GM08714 (cell line): ENCODE measurements around the gene NPAS3.

ENCODE experiments used
- H3K4me3 ChIP-seq: fragments of 200-500 bp; sonication (Bioruptor generic); 2 replicates; pipeline ENCODE4 v1.5.1; 2014; ENCODE audit warnings: mild to moderate bottlenecking, low read length, inconsistent platforms
- ZNF274 ChIP-seq: IDR thresholded peaks from 2 replicates; pipeline ENCODE4 v1.6.1; 2012; ENCODE audit warnings: mild to moderate bottlenecking, low read depth, low read length

The NPAS3 gene

DNA sequence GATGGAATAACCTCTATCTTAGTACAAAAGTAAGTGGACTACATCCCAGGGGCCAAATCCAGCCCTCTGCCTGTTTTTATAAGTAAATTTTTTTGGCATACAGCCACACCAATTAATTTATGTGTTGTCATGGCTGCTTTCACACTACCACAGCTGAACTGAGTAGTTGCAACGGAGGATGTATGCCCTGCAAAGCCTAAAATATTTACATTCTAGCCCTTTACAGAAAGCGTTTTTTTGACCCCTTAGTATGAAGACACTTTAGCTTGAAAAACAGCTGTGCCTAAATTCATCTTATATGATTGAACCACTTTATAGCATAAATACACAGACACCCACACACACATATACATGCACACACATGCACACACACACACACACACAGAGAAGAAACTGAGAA lies 510.6 kb downstream of the NPAS3 start:
- H3K4me3 ChIP-seq = no peak overlapping the region
- TF ChIP-seq ZNF274 = no peak

DNA sequence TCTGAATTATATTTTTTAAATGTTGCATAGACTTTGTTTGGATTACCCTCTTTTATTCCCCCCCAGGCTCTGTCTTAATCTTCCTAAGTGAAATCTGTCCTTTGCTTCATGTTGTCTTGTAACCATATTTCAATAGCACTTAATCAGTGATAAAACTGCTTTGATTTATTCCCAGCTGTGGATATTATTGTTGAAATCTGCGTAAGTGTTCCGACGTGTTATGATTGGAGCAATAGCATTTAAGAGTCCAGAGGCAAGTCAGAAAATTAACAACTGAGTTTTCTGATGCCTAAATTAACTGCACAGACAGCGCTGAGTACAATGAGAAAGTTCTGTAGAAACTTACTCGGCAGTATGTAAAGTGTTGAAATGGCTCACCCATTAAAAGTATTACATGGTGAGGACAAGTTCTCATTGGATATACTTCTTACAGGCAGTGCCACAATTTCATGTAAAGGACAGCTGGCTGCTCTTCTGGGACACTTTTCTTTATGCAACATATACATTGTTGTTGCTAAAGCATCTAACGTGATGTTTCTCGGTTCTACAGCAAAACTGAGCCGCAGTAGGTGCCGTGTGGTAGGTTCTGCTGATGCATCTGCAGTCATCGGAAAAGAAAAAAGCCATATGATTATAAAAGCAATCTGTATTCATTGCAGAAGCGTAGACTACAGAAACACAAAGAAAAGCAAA lies 511.2 kb downstream of the NPAS3 start:
- no peak for TF ChIP-seq ZNF274
- H3K4me3 ChIP-seq = no peak overlapping the region

DNA sequence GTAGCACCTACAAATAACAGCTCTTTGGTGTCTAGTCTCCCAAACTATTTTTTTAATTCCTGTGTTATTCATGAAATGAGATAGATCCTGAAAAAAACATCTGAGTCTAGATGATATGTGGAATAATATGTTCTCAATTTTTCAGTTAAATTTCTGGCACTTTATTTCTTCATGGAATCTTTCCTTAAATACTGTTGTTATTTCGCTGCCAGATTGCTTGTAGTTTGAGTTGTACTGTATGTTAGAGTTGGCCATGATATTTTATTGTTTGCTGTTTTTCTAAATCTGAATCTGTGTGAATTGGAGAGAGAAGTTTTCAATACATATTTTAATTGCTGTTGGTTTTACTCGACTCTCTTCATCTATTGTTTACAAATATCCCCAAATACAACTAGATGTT lies 511.7 kb downstream of the NPAS3 start:
- no peak overlapping the region for H3K4me3 ChIP-seq
- no peak for TF ChIP-seq ZNF274

DNA sequence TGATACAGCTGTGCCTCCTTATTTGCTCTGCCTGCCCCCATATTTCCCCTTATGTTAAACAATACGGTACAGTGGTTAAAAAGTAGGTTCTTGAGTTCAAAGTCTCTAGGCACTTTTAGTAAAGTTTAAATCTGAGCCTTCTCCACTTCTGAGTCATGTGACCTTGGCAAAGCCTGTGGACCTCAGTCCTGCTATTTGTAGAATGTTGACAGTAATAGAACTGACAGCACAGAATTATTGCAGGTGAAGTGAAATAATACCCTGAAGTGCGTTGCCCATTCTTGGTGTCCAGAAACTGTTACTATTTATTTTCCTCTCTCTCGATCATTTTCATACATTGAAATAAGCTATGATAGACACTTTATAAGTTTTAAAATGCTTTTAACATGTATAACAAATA lies 512.5 kb downstream of the NPAS3 start:
- H3K4me3 ChIP-seq = no peak overlapping the region
- no peak for TF ChIP-seq ZNF274

DNA sequence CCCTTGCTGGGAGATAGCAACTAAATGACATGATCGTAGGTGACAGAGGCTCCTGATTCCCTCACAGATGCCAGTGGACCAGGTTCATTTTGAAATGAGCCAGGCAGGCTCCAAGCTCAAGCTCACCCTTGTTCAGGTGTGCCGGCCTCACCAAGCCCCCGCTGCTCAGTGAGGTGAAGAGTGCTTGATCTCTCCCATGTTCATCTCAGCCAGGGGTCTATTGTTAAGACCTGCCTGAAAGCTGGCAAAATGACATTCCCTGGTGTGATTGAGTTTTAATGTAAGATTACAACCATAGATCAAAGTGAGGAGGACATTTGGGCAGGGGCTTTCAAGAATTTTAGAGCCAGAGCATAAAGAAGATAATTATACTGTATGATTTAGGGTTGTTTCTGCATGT lies 514.3 kb downstream of the NPAS3 start:
- no peak for TF ChIP-seq ZNF274
- H3K4me3 ChIP-seq = no peak overlapping the region

DNA sequence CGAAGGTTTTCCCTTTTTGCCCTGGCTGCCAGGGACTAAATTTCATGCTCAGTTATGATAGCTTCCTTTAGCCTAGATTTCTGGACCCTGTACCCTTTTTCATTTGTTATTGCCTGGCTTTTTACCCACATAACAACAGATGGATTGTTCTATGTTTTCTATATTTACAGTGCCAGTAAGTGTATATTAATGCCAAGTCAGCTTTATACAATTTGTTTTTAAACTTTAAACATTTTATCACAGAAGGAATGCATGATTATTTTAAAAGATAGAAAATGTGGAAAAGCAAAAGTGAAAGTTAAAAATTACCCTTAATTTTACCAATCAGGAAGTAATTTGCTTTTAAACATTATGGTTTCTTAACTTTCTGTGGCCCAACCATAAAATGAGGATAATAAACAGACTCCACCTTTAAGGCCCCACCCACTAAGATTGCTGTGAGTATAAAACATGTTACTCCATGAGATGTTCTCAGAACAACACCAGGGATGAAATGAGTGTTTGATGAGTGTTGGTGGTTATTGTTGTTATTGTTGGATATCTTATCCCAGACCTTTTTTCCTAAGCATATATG lies 515.4 kb downstream of the NPAS3 start:
- no peak for TF ChIP-seq ZNF274
- no peak overlapping the region for H3K4me3 ChIP-seq

DNA sequence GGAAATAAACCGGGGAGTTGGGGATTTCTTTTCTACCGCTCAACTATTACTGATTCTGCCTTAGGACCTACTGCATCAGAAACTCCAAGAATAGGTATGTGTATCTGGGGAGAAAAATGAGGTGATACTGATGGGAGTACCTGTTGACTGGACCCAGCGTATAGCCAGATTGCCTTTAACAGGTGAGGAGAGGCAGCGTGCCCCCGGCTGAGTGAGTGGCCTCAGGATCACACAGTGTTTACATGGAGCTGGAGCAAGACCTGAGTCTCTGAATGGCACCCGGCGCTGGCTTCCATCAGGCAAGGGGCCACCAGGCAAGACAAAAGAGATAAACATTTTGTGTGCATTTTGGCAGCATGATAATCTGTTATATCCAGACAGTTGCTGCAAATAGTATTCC lies 516.0 kb downstream of the NPAS3 start:
- no peak for TF ChIP-seq ZNF274
- H3K4me3 ChIP-seq = no peak overlapping the region

DNA sequence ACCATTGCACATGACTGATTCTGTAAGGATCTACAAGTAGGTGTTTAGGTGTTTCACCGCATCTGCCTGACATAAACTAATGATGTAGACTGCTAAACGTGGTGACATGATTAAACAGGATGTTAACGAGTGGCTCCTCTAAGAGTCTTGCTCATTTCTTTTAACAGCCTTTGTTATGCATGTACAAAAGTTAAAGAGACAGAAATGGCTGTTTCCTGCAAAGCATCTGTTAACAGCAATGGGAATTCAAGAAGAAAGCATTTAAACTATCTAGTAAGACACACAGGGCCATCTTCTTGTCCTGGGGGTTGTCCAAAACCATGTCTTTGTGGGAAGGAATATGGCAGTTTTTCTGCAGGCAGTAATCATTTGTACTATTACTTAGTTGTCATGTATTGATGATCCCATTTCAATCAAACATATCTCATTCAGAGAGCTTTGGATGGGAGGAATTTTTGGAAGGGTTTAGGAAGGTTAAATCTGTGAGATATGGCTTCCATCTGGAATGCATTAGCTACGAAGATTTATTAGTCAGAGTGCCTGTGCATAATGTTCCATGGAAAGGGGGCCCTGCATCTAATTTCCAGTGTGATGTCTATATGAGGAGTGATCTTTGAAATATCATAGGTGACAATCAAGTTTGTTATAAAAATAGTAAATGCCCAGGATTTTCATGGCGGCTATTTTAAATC lies 517.1 kb downstream of the NPAS3 start:
- H3K4me3 ChIP-seq = no peak overlapping the region
- no peak for TF ChIP-seq ZNF274

DNA sequence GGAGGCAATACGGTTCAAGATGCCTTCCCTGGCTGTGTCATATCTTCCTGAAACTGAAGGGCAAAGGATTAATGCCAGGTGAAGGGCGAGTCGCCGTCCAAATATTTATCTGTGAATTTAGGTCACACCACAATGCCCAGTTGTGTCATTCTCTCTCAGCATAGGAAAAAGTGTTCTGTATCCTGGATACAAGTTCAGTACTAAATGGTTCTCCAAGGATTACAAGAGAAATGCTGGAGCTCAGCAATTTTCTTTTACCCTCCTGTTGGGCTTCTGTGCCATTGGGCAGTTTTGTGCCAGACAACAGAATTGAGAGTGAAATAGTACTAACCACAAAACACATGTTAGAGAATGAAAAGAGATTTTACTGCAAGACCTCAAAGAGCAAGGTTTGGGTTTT lies 518.3 kb downstream of the NPAS3 start:
- no peak for TF ChIP-seq ZNF274
- no peak overlapping the region for H3K4me3 ChIP-seq

DNA sequence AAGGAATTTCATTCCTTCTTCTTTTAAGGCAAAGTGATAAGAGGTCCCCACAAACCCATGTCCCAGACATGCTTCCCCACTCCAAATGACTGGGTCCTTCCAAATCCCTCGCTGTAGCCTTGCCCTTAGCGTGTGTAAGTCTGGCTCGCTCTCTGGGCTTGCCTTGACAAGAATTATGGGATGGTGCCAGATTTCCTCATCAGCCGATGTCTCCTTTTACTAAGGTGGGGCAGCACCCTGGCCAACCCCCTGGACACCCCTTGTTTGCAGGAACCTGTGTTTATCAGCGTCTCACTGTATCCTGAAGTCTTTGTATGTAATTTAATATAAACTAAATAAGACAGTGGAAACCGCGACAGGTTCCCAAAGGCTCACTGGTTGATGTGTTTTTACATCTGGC lies 518.9 kb downstream of the NPAS3 start:
- H3K4me3 ChIP-seq = no peak overlapping the region
- TF ChIP-seq ZNF274 = no peak

DNA sequence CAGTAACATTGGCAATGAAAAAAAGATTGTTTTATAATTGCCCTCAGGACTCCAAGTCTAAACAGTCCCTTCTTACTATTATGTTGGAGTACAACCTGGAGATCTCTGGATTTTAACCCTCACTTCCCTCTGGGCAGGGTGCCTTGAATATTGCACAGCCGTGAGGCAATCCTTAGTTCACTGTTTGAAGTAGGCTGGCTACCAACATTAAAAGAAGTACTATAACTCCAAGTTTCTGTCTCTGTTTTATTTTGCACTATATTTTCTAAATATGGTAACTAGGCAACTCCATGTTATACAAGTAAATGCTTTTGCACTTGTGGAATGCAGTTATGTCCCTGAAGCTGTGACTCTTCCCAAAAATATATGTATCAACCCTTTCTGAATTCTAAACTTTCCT lies 521.5 kb downstream of the NPAS3 start:
- H3K4me3 ChIP-seq = no peak overlapping the region
- no peak for TF ChIP-seq ZNF274

DNA sequence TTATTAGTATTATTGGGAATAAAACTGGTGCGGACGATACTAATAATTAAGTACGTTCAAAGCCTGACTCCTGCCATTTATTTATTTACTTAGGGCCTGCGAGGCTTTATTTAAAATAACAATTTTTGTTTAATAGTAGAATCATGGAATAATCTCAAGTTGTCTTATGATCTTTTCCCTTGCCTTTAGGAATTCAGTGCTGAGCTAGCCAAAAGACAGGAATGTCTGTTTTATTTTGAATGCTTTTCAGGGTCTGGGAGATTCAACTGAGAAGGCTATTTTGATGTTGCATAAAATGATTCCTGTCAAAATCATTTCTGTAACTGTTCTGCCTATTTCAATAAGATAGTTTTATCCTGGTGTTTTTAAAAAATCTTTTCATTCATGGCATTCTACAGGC lies 522.4 kb downstream of the NPAS3 start:
- H3K4me3 ChIP-seq = no peak overlapping the region
- TF ChIP-seq ZNF274 = no peak

DNA sequence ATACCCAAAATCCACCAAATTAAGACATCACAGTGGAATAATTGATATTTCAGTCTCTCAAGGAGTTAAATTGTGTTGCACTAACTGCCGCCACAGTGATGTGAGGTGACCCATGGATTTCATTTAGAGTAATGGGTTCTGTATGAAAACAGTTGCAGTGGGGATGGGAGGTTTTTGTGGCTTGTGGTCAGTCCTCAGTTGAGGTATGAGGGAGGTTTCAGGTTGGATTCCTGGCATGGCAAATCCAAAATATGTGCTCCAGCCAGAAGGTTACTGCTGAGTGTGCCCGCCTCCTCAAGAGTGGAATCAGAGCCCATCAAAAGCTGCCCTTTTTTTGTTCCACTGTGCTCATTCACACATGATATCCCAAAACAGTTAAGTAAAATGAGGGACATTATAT lies 525.1 kb downstream of the NPAS3 start:
- no peak overlapping the region for H3K4me3 ChIP-seq
- no peak for TF ChIP-seq ZNF274

DNA sequence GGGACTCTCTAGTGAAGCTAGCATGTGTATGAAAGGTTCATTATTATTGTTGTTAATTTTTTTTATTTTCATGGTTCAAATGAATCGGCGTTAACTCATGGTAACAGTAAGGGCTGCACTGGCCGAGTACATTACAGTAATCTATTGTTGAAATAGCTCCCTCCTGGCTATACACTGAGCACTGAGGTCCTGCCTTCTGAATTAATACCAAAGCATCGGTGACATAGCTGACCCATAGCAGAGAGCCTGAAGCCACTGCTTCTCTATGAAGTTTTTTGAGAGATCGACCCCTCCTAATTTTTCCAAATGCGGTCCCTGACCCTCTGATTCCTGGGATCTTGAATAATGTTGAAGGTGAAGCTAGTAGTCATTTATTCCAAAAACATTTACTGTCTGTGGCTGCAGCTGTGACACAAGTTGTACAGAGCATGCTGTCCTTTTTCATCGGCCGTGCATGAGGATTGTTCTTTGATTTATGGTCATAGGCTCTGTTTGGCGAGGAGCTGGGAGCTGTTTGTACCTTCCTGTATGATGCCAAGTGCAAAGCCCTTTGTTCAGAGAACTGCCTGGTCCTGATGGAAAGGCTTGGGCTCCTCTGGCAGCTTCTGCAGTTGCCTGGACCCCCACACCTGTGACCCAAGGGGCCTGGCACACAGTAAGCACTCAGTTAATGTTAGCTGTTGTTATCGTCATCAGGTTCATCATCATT lies 525.7 kb downstream of the NPAS3 start:
- H3K4me3 ChIP-seq = no peak overlapping the region

DNA sequence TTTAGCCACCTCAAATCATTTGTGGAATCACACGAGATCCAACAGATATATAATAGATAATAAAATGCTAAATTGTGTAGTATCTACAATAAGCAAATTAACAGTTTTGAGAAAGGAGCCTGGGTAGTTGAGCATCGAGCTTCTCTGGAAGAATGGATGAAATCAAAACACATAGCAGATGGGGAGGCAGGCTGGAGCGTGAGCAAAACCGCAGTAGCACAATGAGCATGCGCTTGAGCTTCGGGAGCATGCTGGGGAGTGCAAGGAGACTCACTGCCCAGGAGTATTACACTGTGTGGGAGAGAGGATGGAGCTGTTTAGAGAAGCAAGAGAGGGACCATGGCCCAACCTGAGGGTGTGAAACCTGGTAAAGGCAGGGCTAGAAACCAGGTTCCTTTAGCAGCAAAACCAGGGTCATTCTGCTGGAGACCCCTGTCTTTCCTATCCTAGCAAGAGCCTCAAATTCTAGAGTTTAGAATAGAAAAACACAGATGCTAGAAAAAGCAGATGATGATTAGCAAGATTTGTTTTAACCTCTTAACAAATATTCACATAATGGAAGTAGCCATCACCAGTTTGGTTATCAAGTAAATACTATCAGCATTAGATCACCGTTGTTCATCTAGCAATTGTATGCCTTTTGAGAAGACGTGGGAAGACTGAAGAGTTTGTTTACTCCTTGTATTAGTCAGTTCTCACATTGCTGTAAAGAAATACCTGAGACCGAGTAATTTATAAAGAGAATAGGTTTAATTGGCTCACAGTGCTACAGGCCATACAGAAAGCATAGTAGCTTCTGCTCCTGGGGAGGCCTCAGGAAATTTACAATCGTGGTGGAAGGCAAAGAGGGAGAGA lies 527.4 kb downstream of the NPAS3 start:
- no peak for TF ChIP-seq ZNF274
- no peak overlapping the region for H3K4me3 ChIP-seq

More for the DNA sequence above, 525.7 kb downstream of the NPAS3 start:
- no peak for TF ChIP-seq ZNF274
